ENCODE results near the gene ATCAY.

GRCh38 chr19:3882041-3882384, 1.5 kb downstream of the ATCAY start:
- TF ChIP-seq CTCF (IDR thresholded peaks at IDR 0.05) (no peak), POLR2A (IDR thresholded peaks at IDR 0.05) (no peak)

All from testis (tissue), 2 donors.